IPS DF 6.9 (cell line): ENCODE data around the gene LAMTOR5.
"Not testable (repeated sequence)": the region's sequence is repeated elsewhere in the genome, so short reads cannot be mapped to it uniquely, and the experiment has no call there.

Source experiments
- DNase-seq: peaks from one replicate; pipeline ENCODE4 v3.0.0-alpha.2; 2013; ENCODE audit warnings: low read depth, low spot score
- H3K27ac ChIP-seq: one replicate; pipeline ENCODE4 v1.5.1; 2013; ENCODE audit warnings: low read length, control low read depth
- H3K27me3 ChIP-seq: 2 replicates; pipeline ENCODE4 v1.6.1; 2013; ENCODE audit warnings: mild to moderate bottlenecking, low read length; ENCODE audit not compliant: control insufficient read depth, insufficient read depth
- H3K36me3 ChIP-seq: 2 replicates; pipeline ENCODE4 v1.6.1; 2013; ENCODE audit warnings: low read length; ENCODE audit not compliant: control insufficient read depth, insufficient read depth
- H3K4me1 ChIP-seq: 2 replicates; pipeline ENCODE4 v1.6.1; 2013; ENCODE audit warnings: low read length; ENCODE audit not compliant: control insufficient read depth, insufficient read depth
- H3K4me3 ChIP-seq: 2 replicates; pipeline ENCODE4 v1.5.1; 2013; ENCODE audit warnings: mild to moderate bottlenecking, low read length
- H3K9me3 ChIP-seq: 2 replicates; pipeline ENCODE4 v1.6.1; 2013; ENCODE audit warnings: low read length, inconsistent platforms; ENCODE audit not compliant: control insufficient read depth, insufficient read depth
- WGBS: extraction: QIAGEN DNeasy Blood & Tissue Kit; methylation state at CpG from one replicate; pipeline ENCODE4 v1.1.7; 2013; ENCODE audit warnings: mixed read lengths, missing lambda C conversion rate; ENCODE audit not compliant: insufficient read length, insufficient coverage; 5-methylcytosine and 5-hydroxymethylcytosine counted together

The LAMTOR5 gene

GRCh38 chr1:110441888-110442287 is 34.4 kb upstream of the LAMTOR5 start:
- Histone ChIP-seq H3K4me3 (no peak overlapping the region), H3K4me1 (no peaks in the 10 kb centered on the region), H3K27ac (no peak overlapping the region), H3K27me3 (no peaks in the 10 kb centered on the region), H3K9me3 (no peaks in the 10 kb centered on the region), H3K36me3 (no peaks in the 10 kb centered on the region)
- DNase-seq: no peak

DNA sequence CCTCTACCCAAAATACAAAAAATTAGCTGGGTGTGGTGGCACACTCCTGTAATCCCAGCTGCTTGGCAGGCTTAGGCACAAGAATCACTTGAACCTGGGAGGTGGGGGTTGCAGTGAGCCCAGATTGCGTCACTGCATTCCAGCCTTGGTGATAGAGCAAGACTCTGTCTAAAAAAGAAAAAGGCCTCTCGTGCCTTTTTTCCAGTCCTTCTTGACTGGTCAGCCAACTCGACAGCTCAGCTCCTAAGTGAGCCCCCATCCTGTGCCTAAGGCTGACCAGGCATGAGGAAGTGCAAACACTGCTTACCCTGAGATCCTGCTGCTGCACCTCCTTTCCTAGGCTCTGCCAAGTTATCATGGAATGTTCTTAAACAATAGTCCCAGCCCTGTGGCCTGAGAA is 33.4 kb upstream of the LAMTOR5 start:
- Histone ChIP-seq H3K27ac (no peak overlapping the region), H3K4me3 (no peak overlapping the region), H3K9me3 (no peaks in the 10 kb centered on the region), H3K36me3 (no peaks in the 10 kb centered on the region), H3K4me1 (no peaks in the 10 kb centered on the region), H3K27me3 (no peaks in the 10 kb centered on the region)
- no CpG with 5 or more reads among the region's 3 CpGs for WGBS
- DNase-seq: no peak

DNA sequence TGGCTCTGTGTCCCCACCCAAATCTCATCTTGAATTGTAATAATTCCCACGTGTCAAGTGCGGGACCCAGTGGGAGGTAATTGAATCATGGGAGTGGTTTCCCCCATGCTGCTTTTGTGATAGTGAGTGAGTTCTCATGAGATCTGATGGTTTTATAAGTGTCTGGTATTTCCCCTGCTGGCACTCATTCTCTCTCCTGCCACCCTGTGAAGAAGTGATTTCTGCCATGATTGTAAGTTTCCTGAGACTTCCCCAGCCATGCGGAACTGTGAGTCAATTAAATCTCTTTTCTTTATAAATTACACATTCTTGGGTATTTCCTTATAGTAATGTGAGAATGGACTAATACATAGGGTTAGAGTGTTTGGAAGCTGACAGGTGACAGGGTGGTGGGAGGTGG is 32.4 kb upstream of the LAMTOR5 start:
- H3K36me3 ChIP-seq, DNase-seq, H3K27ac ChIP-seq, H3K4me1 ChIP-seq, H3K9me3 ChIP-seq, H3K4me3 ChIP-seq, H3K27me3 ChIP-seq: not testable (repeated sequence)
- WGBS: no CpG with 5 or more reads among the region's 3 CpGs

- no peak for DNase-seq
- no peaks in the 10 kb centered on the region for H3K36me3 ChIP-seq
- WGBS: no CpG with 5 or more reads among the region's 4 CpGs
- no peak overlapping the region for H3K4me3 ChIP-seq
- H3K27me3 ChIP-seq: no peaks in the 10 kb centered on the region
- H3K9me3 ChIP-seq: no peaks in the 10 kb centered on the region
- no peaks in the 10 kb centered on the region for H3K4me1 ChIP-seq
- H3K27ac ChIP-seq: no peak overlapping the region
These were observed 31.4 kb upstream of the LAMTOR5 start for GRCh38 chr1:110438893-110439292.

GRCh38 chr1:110437645-110438299 is 30.3 kb upstream of the LAMTOR5 start:
- not testable (repeated sequence) for DNase-seq, H3K4me3 ChIP-seq, H3K9me3 ChIP-seq, H3K27me3 ChIP-seq, H3K36me3 ChIP-seq, H3K27ac ChIP-seq, H3K4me1 ChIP-seq
- no CpG with 5 or more reads among the region's 9 CpGs for WGBS

DNA sequence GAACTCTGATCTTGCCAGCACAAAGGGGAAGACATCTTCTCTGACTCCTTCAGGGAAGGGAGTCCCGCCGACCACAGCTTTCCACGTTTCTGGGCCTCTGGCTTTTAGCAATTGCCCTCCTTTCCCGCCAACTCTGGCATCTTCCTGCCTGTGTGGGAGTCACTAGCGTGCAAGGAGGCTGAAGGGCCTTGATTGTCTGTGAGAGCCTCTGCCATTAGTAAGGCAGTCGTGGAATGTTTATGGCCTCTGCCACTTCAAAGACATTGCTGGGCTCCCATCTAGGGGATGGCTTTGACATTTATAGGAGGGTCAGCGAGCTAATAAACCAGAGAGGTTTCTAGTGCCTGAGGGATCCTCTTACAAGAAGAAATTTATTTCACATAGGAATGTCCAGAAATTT is 29.1 kb upstream of the LAMTOR5 start:
- Histone ChIP-seq H3K27ac (no peak overlapping the region), H3K4me1 (0 out of 2 replicates have a peak, but pooled peaks cover 4% of the 10 kb centered on the region), H3K9me3 (no peaks in the 10 kb centered on the region), H3K27me3 (no peaks in the 10 kb centered on the region), H3K4me3 (no peak overlapping the region), H3K36me3 (no peaks in the 10 kb centered on the region)
- DNase-seq: no peak
- WGBS: no CpG with 5 or more reads among the region's 7 CpGs

- Histone ChIP-seq H3K27me3 (no peaks in the 10 kb centered on the region), H3K9me3 (no peaks in the 10 kb centered on the region), H3K27ac (no peak overlapping the region), H3K36me3 (no peaks in the 10 kb centered on the region), H3K4me3 (no peak overlapping the region), H3K4me1 (0 out of 2 replicates have a peak, but pooled peaks cover 4% of the 10 kb centered on the region)
- no CpG with 5 or more reads among the region's 3 CpGs for WGBS
- DNase-seq: no peak
These were observed 27.5 kb upstream of the LAMTOR5 start for GRCh38 chr1:110434946-110435345.

GRCh38 chr1:110433803-110434202 is 26.3 kb upstream of the LAMTOR5 start:
- no CpG with 5 or more reads among the region's 3 CpGs for WGBS
- H3K4me3 ChIP-seq: no peak overlapping the region
- no peaks in the 10 kb centered on the region for H3K27me3 ChIP-seq
- H3K9me3 ChIP-seq: no peaks in the 10 kb centered on the region
- no peak overlapping the region for H3K27ac ChIP-seq
- no peaks in the 10 kb centered on the region for H3K36me3 ChIP-seq
- peak; percentile 39 for DNase-seq
- H3K4me1 ChIP-seq: 0 out of 2 replicates have a peak, but pooled peaks cover 4% of the 10 kb centered on the region

GRCh38 chr1:110433213-110433612 is 25.7 kb upstream of the LAMTOR5 start:
- H3K4me1 ChIP-seq: 0 out of 2 replicates have a peak, but pooled peaks cover 4% of the 10 kb centered on the region
- no peaks in the 10 kb centered on the region for H3K9me3 ChIP-seq
- no CpG with 5 or more reads among the region's 2 CpGs for WGBS
- no peak for DNase-seq
- H3K27me3 ChIP-seq: no peaks in the 10 kb centered on the region
- no peak overlapping the region for H3K27ac ChIP-seq
- no peak overlapping the region for H3K4me3 ChIP-seq
- H3K36me3 ChIP-seq: no peaks in the 10 kb centered on the region

DNA sequence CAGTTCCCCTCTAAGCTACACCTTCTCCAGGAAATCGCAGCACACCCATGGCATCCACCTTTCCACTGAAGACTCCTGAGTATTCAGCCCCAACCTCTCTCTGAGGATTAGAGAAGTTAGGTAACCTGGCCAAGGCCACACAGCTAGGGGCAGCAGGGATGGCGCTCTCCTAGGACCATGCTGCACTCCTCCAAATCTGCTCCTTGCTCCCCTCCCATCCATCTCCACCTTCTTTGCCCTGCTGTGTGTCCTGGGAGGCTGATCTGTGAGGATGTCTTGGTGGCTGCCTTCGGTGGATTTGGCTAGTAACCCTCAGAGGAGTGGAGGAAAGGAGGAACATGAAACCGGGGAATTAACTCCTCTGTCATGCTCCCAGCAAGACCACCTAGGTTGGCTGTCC is 23.4 kb upstream of the LAMTOR5 start:
- Histone ChIP-seq H3K27me3 (no peaks in the 10 kb centered on the region), H3K4me1 (0 out of 2 replicates have a peak, but pooled peaks cover 4% of the 10 kb centered on the region)

GRCh38 chr1:110430366-110430765 is 22.9 kb upstream of the LAMTOR5 start:
- Histone ChIP-seq H3K27me3 (no peaks in the 10 kb centered on the region), H3K9me3 (no peaks in the 10 kb centered on the region), H3K4me1 (0 out of 2 replicates have a peak, but pooled peaks cover 4% of the 10 kb centered on the region), H3K27ac (no peak overlapping the region), H3K36me3 (no peaks in the 10 kb centered on the region), H3K4me3 (no peak overlapping the region)
- DNase-seq: no peak
- no CpG with 5 or more reads among the region's 6 CpGs for WGBS

More for the DNA sequence above, 23.4 kb upstream of the LAMTOR5 start:
- no peaks in the 10 kb centered on the region for H3K9me3 ChIP-seq
- no peaks in the 10 kb centered on the region for H3K36me3 ChIP-seq
- DNase-seq: no peak
- H3K27ac ChIP-seq: no peak overlapping the region
- no CpG with 5 or more reads among the region's 4 CpGs for WGBS
- no peak overlapping the region for H3K4me3 ChIP-seq
